Right lobe of liver (tissue), 4 donors: ENCODE results near the gene SLC16A4.

Source experiments
- POLR2A ChIP-seq: fragments of 450-650 bp; IDR thresholded peaks from one replicate; pipeline ENCODE4 v1.6.1; 2017; ENCODE audit warnings: antibody characterized with exemption, mild to moderate bottlenecking
- TF ChIP-seq, protein P1 (sequence below), 4 donors: fragments of 200-600 bp in 3 of 4; fragments of 450-650 bp in 1 of 4; IDR thresholded peaks; one replicate each; pipeline versions ENCODE4 v1.5.1 to v1.8.0; 2016 to 2022; ENCODE audit warnings: antibody characterized with exemption in 4 of 4, mild to moderate bottlenecking in 2 of 4
- donor health status: DM: no; HTN: no; CAD: no.
- donor health status: DM: no; HTN: no; CAD: no.
- donor health status: DM: no; HTN: yes; CAD: no.

DNA sequence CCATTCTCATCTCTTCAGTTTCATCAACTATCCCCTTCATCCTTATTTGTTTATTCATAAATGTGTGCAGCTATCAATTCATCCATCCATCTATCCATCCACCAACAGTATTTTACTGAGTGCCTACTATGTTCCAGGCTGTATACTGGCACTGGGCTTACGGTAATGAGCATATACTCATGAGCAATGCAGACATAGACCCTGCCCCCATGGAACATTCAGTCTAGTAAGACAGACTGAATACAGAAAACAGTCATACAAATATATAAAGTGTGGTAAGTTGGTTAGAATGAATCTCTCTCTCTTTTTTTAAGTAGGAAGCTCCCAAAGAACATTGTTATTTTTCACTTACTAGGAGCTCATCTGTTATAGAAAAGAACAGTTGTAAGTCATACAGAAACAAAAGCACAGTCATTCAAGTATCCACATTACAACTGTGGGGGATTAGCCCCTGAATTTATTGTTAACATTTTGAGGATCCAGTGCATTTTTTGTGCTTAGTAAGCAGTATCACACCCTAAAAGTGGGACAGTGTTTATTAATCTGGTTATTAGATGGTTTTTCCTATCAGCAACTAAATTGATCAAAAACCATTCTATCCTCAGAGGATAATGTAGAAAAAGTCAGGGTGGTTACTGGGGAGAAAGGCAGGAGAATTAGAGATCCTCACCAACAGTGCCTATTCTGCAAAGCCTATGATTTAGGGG, 3.6 kb downstream of the SLC16A4 start:
- no peak for TF ChIP-seq POLR2A
- TF ChIP-seq, protein P1, sequence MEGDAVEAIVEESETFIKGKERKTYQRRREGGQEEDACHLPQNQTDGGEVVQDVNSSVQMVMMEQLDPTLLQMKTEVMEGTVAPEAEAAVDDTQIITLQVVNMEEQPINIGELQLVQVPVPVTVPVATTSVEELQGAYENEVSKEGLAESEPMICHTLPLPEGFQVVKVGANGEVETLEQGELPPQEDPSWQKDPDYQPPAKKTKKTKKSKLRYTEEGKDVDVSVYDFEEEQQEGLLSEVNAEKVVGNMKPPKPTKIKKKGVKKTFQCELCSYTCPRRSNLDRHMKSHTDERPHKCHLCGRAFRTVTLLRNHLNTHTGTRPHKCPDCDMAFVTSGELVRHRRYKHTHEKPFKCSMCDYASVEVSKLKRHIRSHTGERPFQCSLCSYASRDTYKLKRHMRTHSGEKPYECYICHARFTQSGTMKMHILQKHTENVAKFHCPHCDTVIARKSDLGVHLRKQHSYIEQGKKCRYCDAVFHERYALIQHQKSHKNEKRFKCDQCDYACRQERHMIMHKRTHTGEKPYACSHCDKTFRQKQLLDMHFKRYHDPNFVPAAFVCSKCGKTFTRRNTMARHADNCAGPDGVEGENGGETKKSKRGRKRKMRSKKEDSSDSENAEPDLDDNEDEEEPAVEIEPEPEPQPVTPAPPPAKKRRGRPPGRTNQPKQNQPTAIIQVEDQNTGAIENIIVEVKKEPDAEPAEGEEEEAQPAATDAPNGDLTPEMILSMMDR (IDR thresholded peaks at IDR 0.05) = no peak
